ENCODE results near the gene TMEM101.
"Not testable (repeated sequence)": the region's sequence is repeated elsewhere in the genome, so short reads cannot be mapped to it uniquely, and the experiment has no call there.

Gene TMEM101

DNA sequence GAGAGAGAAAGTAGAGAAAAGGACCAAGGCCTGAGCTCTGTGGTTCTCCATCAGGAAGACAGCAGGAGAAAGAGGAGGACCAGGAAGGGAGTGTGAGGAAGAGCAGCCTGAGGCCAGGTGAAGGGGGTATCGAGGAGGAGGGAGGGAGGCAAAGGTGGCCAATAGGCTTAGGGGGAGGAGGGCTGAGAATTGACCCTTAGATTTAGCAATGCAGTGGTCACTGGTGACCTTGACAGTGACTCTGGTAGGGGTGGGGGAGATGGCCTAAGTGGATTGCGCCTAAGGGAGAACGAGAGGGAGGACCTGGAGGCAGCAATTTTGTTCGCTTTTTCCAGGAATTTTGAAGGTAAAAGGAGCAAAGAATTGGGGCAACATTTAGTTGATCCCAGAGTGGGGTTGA lies 15.7 kb downstream of the TMEM101 start:
- H3K4me3 ChIP-seq (ENCODE audit: low read length) = no peak overlapping the region
- no peak for TF ChIP-seq CTCF (conservative IDR thresholded peaks at IDR 0.05; ENCODE audit: low read depth, low read length)
- no peak for DNase-seq (ENCODE audit: low read depth)

DNA sequence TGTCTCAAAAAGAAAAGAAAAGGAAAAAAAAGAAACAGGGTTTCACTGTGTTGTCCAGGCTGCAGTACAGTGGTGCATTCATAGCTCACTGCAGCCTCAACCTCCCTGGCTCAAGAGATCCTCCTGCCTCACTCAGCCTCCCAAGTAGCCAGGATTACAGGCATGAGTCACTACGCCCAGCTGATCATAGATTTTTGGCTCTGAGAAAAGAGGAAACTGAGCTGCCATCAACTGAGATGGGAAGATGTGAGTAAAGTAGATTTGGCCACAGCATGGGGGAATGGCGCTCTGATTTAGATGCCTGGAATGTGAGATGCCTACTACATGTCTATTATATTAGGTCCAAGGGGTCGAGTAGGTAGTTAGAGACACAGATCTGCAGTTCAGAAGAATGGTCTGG lies 16.2 kb downstream of the TMEM101 start:
- TF ChIP-seq CTCF (conservative IDR thresholded peaks at IDR 0.05; ENCODE audit: low read depth, low read length) = no peak
- no peak for DNase-seq (ENCODE audit: low read depth)
- H3K4me3 ChIP-seq (ENCODE audit: low read length) = no peak overlapping the region

DNA sequence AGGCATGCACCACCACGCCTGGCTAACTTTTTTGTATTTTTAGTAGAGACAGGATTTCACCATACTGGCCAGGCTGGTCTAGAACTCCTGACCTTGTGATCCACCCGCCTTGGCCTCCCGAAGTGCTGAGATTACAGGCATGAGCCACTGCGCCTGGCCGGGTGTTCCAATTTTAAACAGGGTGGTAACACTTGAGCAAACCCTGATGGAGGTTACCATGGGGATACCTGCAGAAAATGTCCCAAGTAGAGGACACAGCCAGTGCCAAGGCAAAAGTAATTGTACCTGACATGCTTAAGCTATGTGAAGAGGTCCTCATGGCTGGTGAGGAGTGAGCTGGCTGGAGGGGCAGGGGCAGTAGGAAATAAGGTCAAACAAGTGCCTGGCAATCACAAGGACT lies 17.6 kb downstream of the TMEM101 start:
- H3K4me3 ChIP-seq (ENCODE audit: low read length); DNase-seq (ENCODE audit: low read depth): not testable (repeated sequence)

- DNase-seq (ENCODE audit: low read depth) = no peak
- no peak overlapping the region for H3K4me3 ChIP-seq (ENCODE audit: low read length)
- no peak for TF ChIP-seq CTCF (conservative IDR thresholded peaks at IDR 0.05; ENCODE audit: low read depth, low read length)
These were observed 19.7 kb downstream of the TMEM101 start for GRCh38 chr17:43995150-43995471.

GRCh38 chr17:43994272-43995149 lies 20.3 kb downstream of the TMEM101 start:
- peak overlapping the region; percentile 33 for H3K4me3 ChIP-seq (ENCODE audit: low read length)
- DNase-seq (ENCODE audit: low read depth) = no peak

GRCh38 chr17:43992641-43993040 lies 22.1 kb downstream of the TMEM101 start:
- no peak for DNase-seq (ENCODE audit: low read depth)
- no peak for TF ChIP-seq CTCF (conservative IDR thresholded peaks at IDR 0.05; ENCODE audit: low read depth, low read length)
- H3K4me3 ChIP-seq (ENCODE audit: low read length) = no peak overlapping the region

More at GRCh38 chr17:43994272-43995149, 20.3 kb downstream of the TMEM101 start:
- TF ChIP-seq CTCF (conservative IDR thresholded peaks at IDR 0.05; ENCODE audit: low read depth, low read length) = peak; percentile 85

- H3K4me3 ChIP-seq (ENCODE audit: low read length) = no peak overlapping the region
- DNase-seq (ENCODE audit: low read depth) = no peak
- no peak for TF ChIP-seq CTCF (conservative IDR thresholded peaks at IDR 0.05; ENCODE audit: low read depth, low read length)
These were observed 26.5 kb downstream of the TMEM101 start for GRCh38 chr17:43988301-43988700.

All from retinal pigment epithelial cell (primary cell).